Measurements from ENCODE around the gene SORCS2.

Gene SORCS2

DNA sequence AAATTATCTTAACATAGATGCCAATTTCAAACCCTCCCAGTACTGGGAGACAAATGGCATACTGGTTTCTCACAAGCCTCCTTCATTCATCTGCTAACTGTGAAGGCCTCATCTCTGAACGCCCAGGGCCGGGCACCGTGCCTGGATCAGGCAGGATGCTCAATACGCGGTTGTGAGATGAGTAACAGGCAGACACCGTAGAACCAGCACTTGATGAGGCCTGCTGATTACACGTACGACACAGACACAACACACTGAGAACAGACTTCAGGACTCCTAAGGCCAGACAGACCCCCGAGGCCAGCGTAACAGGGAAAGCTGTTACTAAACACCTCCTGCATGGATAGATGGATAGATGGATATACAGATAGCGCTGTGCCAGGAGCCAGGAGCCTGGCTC, 592.7 kb downstream of the SORCS2 start:
- Histone ChIP-seq H3K36me3 (ENCODE audit: control insufficient read depth in 1 of 2, insufficient read depth in 2 of 2, low read depth in 1 of 2, low read length in 2 of 2) (peaks cover 55 to 71% of the 10 kb centered on the region in 2 experiments), H3K14ac (ENCODE audit: low read length in 2 of 2) (no peak overlapping the region), H3K9me3 (ENCODE audit: control insufficient read depth, low read length) (no peaks in the 10 kb centered on the region), H2AFZ (ENCODE audit: low read depth, low read length) (no peak overlapping the region), H3K79me1 (replicated peaks; ENCODE audit: low read length, poor library complexity, severe bottlenecking) (peaks cover 51% of the 10 kb centered on the region), H2BK120ac (ENCODE audit: low read depth, low read length) (no peak overlapping the region), H3K27me3 (ENCODE audit: control insufficient read depth in 1 of 2, insufficient read depth in 1 of 2, low read length in 2 of 2) (no peaks in the 10 kb centered on the region), H3K4me3 (ENCODE audit: insufficient read depth in 1 of 2, low read depth in 1 of 2, low read length in 2 of 2) (no peak overlapping the region), H3K9ac (ENCODE audit: low read length) (no peak overlapping the region), H3K4me2 (ENCODE audit: low read length, poor library complexity, severe bottlenecking) (no peak overlapping the region), H2BK15ac (ENCODE audit: low read depth, poor library complexity, severe bottlenecking) (no peak overlapping the region), H2BK12ac (ENCODE audit: low read length in 2 of 2) (no peak overlapping the region), H4K8ac (ENCODE audit: low read length) (no peak overlapping the region), H3K4ac (ENCODE audit: low read depth in 1 of 2, low read length in 2 of 2) (no peak overlapping the region), H3K27ac (ENCODE audit: low read length, poor library complexity, severe bottlenecking) (no peak overlapping the region), H3K4me1 (ENCODE audit: control insufficient read depth, insufficient read depth, low read depth, low read length) (peaks cover 9% of the 10 kb centered on the region), H2BK5ac (ENCODE audit: low read depth, low read length, poor library complexity, severe bottlenecking) (no peak overlapping the region), H4K91ac (ENCODE audit: low read length) (no peak overlapping the region), H3K18ac (ENCODE audit: low read depth in 1 of 2, low read length in 2 of 2) (no peak overlapping the region), H2AK5ac (ENCODE audit: low read length, severe bottlenecking) (no peak overlapping the region), H3K23ac (ENCODE audit: low read length in 2 of 2) (no peak overlapping the region)
- WGBS: 87% methylated on average over 10 of the region's 11 CpGs
- DNase-seq: no peak

DNA sequence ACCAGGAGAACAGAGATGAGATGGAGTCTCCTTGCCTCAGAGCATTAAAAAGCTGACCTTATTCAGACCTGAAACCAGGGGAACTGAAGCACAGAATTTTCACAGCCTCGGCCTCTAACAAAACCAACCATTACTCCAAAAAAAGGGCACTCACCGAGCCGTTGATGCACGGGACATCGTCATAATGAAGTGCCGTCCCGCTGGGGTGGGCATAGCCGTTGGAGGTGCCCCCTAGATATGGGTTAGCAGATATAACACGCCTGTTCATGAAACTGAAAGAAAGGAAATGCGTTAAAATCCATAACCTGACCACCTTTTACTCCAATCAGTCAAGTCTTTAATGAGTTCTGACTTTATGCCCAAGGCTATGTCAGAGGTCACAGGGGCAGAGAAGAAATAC, 593.7 kb downstream of the SORCS2 start:
- Histone ChIP-seq H3K27ac (ENCODE audit: low read length, poor library complexity, severe bottlenecking) (no peak overlapping the region), H2BK120ac (ENCODE audit: low read depth, low read length) (no peak overlapping the region), H2AK5ac (ENCODE audit: low read length, severe bottlenecking) (no peak overlapping the region), H3K4me3 (ENCODE audit: insufficient read depth in 1 of 2, low read depth in 1 of 2, low read length in 2 of 2) (no peak overlapping the region), H3K79me1 (replicated peaks; ENCODE audit: low read length, poor library complexity, severe bottlenecking) (peaks cover 51% of the 10 kb centered on the region), H3K4me2 (ENCODE audit: low read length, poor library complexity, severe bottlenecking) (no peak overlapping the region), H2BK5ac (ENCODE audit: low read depth, low read length, poor library complexity, severe bottlenecking) (no peak overlapping the region), H2BK12ac (ENCODE audit: low read length in 2 of 2) (no peak overlapping the region), H2BK15ac (ENCODE audit: low read depth, poor library complexity, severe bottlenecking) (no peak overlapping the region), H3K23ac (ENCODE audit: low read length in 2 of 2) (no peak overlapping the region), H3K27me3 (ENCODE audit: control insufficient read depth in 1 of 2, insufficient read depth in 1 of 2, low read length in 2 of 2) (no peaks in the 10 kb centered on the region), H4K91ac (ENCODE audit: low read length) (no peak overlapping the region), H2AFZ (ENCODE audit: low read depth, low read length) (no peak overlapping the region), H3K18ac (ENCODE audit: low read depth in 1 of 2, low read length in 2 of 2) (no peak overlapping the region), H3K4me1 (ENCODE audit: control insufficient read depth, insufficient read depth, low read depth, low read length) (peaks cover 9% of the 10 kb centered on the region), H3K9ac (ENCODE audit: low read length) (no peak overlapping the region), H3K14ac (ENCODE audit: low read length in 2 of 2) (no peak overlapping the region), H3K9me3 (ENCODE audit: control insufficient read depth, low read length) (no peaks in the 10 kb centered on the region), H3K4ac (ENCODE audit: low read depth in 1 of 2, low read length in 2 of 2) (no peak overlapping the region), H3K36me3 (ENCODE audit: control insufficient read depth in 1 of 2, insufficient read depth in 2 of 2, low read depth in 1 of 2, low read length in 2 of 2) (peaks cover 55 to 69% of the 10 kb centered on the region in 2 experiments), H4K8ac (ENCODE audit: low read length) (no peak overlapping the region)
- no peak for DNase-seq
- 98% methylated on average over 10 of the region's 10 CpGs for WGBS

DNA sequence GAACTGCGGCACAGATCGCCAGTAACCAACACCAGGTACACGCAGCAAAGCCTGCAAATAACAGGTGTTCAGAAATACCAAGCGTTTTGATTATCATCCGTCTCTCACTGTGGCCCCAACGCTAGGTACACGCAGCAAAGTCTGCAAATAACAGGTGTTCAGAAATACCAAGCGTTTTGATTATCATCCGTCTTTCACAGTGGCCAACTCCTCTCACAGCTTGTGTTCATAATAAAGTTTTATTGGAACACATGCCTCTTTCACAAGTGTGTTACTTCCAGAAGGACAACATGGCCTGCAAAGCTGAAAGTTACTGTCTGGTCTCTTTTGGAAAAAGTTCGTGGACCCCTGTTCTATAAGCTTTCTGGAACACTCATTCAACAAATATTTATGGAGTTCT, 594.2 kb downstream of the SORCS2 start:
- H3K4me3 ChIP-seq (ENCODE audit: insufficient read depth in 1 of 2, low read depth in 1 of 2, low read length in 2 of 2): no peak overlapping the region
- H3K23ac ChIP-seq (ENCODE audit: low read length in 2 of 2): no peak overlapping the region
- peaks cover 54% of the 10 kb centered on the region for H3K79me1 ChIP-seq (replicated peaks; ENCODE audit: low read length, poor library complexity, severe bottlenecking)
- no peak overlapping the region for H3K9ac ChIP-seq (ENCODE audit: low read length)
- H2BK15ac ChIP-seq (ENCODE audit: low read depth, poor library complexity, severe bottlenecking): no peak overlapping the region
- 97% methylated on average over 10 of the region's 10 CpGs for WGBS
- no peaks in the 10 kb centered on the region for H3K27me3 ChIP-seq (ENCODE audit: control insufficient read depth in 1 of 2, insufficient read depth in 1 of 2, low read length in 2 of 2)
- peaks cover 52 to 69% of the 10 kb centered on the region in 2 experiments for H3K36me3 ChIP-seq (ENCODE audit: control insufficient read depth in 1 of 2, insufficient read depth in 2 of 2, low read depth in 1 of 2, low read length in 2 of 2)
- H2AFZ ChIP-seq (ENCODE audit: low read depth, low read length): no peak overlapping the region
- H3K4me2 ChIP-seq (ENCODE audit: low read length, poor library complexity, severe bottlenecking): no peak overlapping the region
- no peak overlapping the region for H3K27ac ChIP-seq (ENCODE audit: low read length, poor library complexity, severe bottlenecking)
- H2BK12ac ChIP-seq (ENCODE audit: low read length in 2 of 2): no peak overlapping the region
- H2BK120ac ChIP-seq (ENCODE audit: low read depth, low read length): no peak overlapping the region
- H3K4ac ChIP-seq (ENCODE audit: low read depth in 1 of 2, low read length in 2 of 2): no peak overlapping the region
- peaks cover 6% of the 10 kb centered on the region for H3K4me1 ChIP-seq (ENCODE audit: control insufficient read depth, insufficient read depth, low read depth, low read length)
- no peak overlapping the region for H4K91ac ChIP-seq (ENCODE audit: low read length)
- H3K14ac ChIP-seq (ENCODE audit: low read length in 2 of 2): no peak overlapping the region
- no peak overlapping the region for H3K18ac ChIP-seq (ENCODE audit: low read depth in 1 of 2, low read length in 2 of 2)
- H2BK5ac ChIP-seq (ENCODE audit: low read depth, low read length, poor library complexity, severe bottlenecking): no peak overlapping the region
- no peaks in the 10 kb centered on the region for H3K9me3 ChIP-seq (ENCODE audit: control insufficient read depth, low read length)
- H2AK5ac ChIP-seq (ENCODE audit: low read length, severe bottlenecking): no peak overlapping the region
- no peak overlapping the region for H4K8ac ChIP-seq (ENCODE audit: low read length)
- no peak for DNase-seq

DNA sequence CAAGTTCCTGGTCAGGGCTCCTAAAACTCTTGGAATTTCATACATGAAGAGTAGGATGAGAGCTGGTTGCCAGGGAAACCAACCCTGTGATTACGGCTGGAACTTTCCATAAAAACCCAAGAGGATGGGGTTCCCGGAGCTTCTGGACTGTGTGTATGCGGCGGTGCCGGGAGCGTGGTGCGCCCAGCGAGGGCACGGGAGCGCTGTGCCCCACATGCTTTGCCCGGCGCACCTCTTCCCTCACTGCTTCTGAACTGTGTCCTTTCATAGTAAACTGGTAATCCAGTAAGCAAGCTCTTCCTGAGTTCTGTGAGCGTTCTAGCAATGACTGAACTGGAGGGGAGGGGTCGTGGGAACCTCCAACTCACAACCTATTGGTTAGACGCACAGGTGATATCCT, 594.7 kb downstream of the SORCS2 start:
- 90% methylated on average over 15 of the region's 15 CpGs for WGBS
- H3K36me3 ChIP-seq (ENCODE audit: control insufficient read depth in 1 of 2, insufficient read depth in 2 of 2, low read depth in 1 of 2, low read length in 2 of 2): peaks cover 53 to 71% of the 10 kb centered on the region in 2 experiments
- no peak overlapping the region for H3K4ac ChIP-seq (ENCODE audit: low read depth in 1 of 2, low read length in 2 of 2)

More for the DNA sequence above, 594.7 kb downstream of the SORCS2 start:
- H3K9me3 ChIP-seq (ENCODE audit: control insufficient read depth, low read length): no peaks in the 10 kb centered on the region
- no peak overlapping the region for H2BK120ac ChIP-seq (ENCODE audit: low read depth, low read length)
- no peak overlapping the region for H3K14ac ChIP-seq (ENCODE audit: low read length in 2 of 2)
- no peaks in the 10 kb centered on the region for H3K27me3 ChIP-seq (ENCODE audit: control insufficient read depth in 1 of 2, insufficient read depth in 1 of 2, low read length in 2 of 2)
- H4K8ac ChIP-seq (ENCODE audit: low read length): peak overlapping the region; percentile 54
- peaks cover 55% of the 10 kb centered on the region for H3K79me1 ChIP-seq (replicated peaks; ENCODE audit: low read length, poor library complexity, severe bottlenecking)
- no peak overlapping the region for H3K4me2 ChIP-seq (ENCODE audit: low read length, poor library complexity, severe bottlenecking)
- no peak overlapping the region for H4K91ac ChIP-seq (ENCODE audit: low read length)
- H3K18ac ChIP-seq (ENCODE audit: low read depth in 1 of 2, low read length in 2 of 2): no peak overlapping the region
- no peak overlapping the region for H3K9ac ChIP-seq (ENCODE audit: low read length)
- no peak overlapping the region for H2AK5ac ChIP-seq (ENCODE audit: low read length, severe bottlenecking)
- no peak overlapping the region for H3K4me3 ChIP-seq (ENCODE audit: insufficient read depth in 1 of 2, low read depth in 1 of 2, low read length in 2 of 2)
- no peak overlapping the region for H3K23ac ChIP-seq (ENCODE audit: low read length in 2 of 2)
- no peak overlapping the region for H2BK5ac ChIP-seq (ENCODE audit: low read depth, low read length, poor library complexity, severe bottlenecking)
- no peak overlapping the region for H3K27ac ChIP-seq (ENCODE audit: low read length, poor library complexity, severe bottlenecking)
- no peak overlapping the region for H2AFZ ChIP-seq (ENCODE audit: low read depth, low read length)
- peaks cover 2% of the 10 kb centered on the region for H3K4me1 ChIP-seq (ENCODE audit: control insufficient read depth, insufficient read depth, low read depth, low read length)
- H2BK12ac ChIP-seq (ENCODE audit: low read length in 2 of 2): no peak overlapping the region
- no peak for DNase-seq
- no peak overlapping the region for H2BK15ac ChIP-seq (ENCODE audit: low read depth, poor library complexity, severe bottlenecking)

Data from mesenchymal stem cell (in vitro differentiated cells and primary cell).